HCT116 (cell line): ENCODE measurements around the gene SLC9A9. TPM values are rescaled to one million over a fixed set of nuclear protein-coding genes. Genes with fewer than 3 reads are reported as not detected.

ENCODE experiments used
- ATAC-seq: fragments of 200-7000 bp; cut with Tn5 transposase; 2 replicates; pipeline ENCODE4 v1.9.1; 2020; ENCODE audit warnings: mild to moderate bottlenecking, moderate library complexity
- BruUV-seq: library from RNA; stranded (reverse); fragments of 400-500 nt; replicated peaks from 2 replicates; lab custom pipeline; 2021; lab: Mats Ljungman, UMichigan
- CTCF ChIA-PET: fragments of 300-600 bp; sonication (Branson Sonifier 250); formaldehyde crosslinking; loops from one replicate; lab custom pipeline; 2021; ENCODE audit warnings: antibody characterized with exemption; lab: Charles Lee
- POLR2A ChIA-PET: fragments of 300-600, 350-600 bp; sonication (Branson Sonifier 250); formaldehyde crosslinking; loops from one replicate; lab custom pipeline; 2021; ENCODE audit warnings: antibody characterized with exemption; lab: Charles Lee
- RAD21 ChIA-PET, 2 experiments: fragments of 300-600 bp; sonication (Branson Sonifier 250); formaldehyde crosslinking; loops; one replicate each; lab custom pipeline; 2023; ENCODE audit warnings: low total read pairs in 2 of 2; ENCODE audit not compliant: uncharacterized antibody in 2 of 2, unreplicated experiment in 2 of 2, low non-redundant PET in 1 of 2; lab: Charles Lee
- DNase-seq: peaks from one replicate; pipeline ENCODE4 v3.0.0-alpha.2; 2010; ENCODE audit warnings: low read depth, low spot score
- H2AFZ ChIP-seq: fragments of 200-600 bp; shearing (Covaris generic), sonication (generic); 2 replicates; pipeline ENCODE4 v1.6.1; 2017; ENCODE audit warnings: low read depth, mixed run types, mixed read lengths, antibody characterized with exemption, low read length; ENCODE audit not compliant: poor library complexity, severe bottlenecking
- H3K27ac ChIP-seq: 2 replicates; pipeline ENCODE4 v1.5.1; 2012; ENCODE audit warnings: low read depth, low read length
- H3K27me3 ChIP-seq: fragments of 200-600 bp; sonication (generic); 2 replicates; pipeline ENCODE4 v1.6.1; 2016; ENCODE audit warnings: mixed run types, low read length, mixed read lengths; ENCODE audit not compliant: insufficient read depth
- H3K36me3 ChIP-seq, 2 experiments: fragments of 200-500 bp in 1 of 2; fragments of 200-600 bp in 1 of 2; sonication (Bioruptor generic) in 1 of 2; sonication (generic) in 1 of 2; 2 replicates each; pipeline versions ENCODE4 v1.5.1 to v1.6.1; 2014 to 2016; ENCODE audit warnings: low read length in 2 of 2, inconsistent platforms in 1 of 2, mixed read lengths in 1 of 2, mixed run types in 1 of 2; ENCODE audit not compliant: insufficient read depth in 2 of 2, control insufficient read depth in 1 of 2
- H3K4me1 ChIP-seq, 2 experiments: fragments of 200-600 bp in 1 of 2; sonication (generic) in 1 of 2; 2 replicates each; pipeline versions ENCODE4 v1.5.1 to v1.6.1; 2012 to 2017; ENCODE audit warnings: low read length in 2 of 2, inconsistent platforms in 1 of 2, mild to moderate bottlenecking in 1 of 2, mixed read lengths in 1 of 2, mixed run types in 1 of 2, moderate library complexity in 1 of 2; ENCODE audit not compliant: insufficient read depth in 2 of 2, control insufficient read depth in 1 of 2
- H3K4me2 ChIP-seq: fragments of 200-600 bp; sonication (generic); 2 replicates; pipeline ENCODE4 v1.6.1; 2017; ENCODE audit warnings: mixed run types, low read length, mixed read lengths
- H3K4me3 ChIP-seq, 2 experiments: fragments of 200-600 bp in 1 of 2; sonication (generic) in 1 of 2; replicated peaks in 1 of 2; 2 replicates each; pipeline ENCODE4 v1.5.1; 2011 to 2016; ENCODE audit warnings: low read length in 2 of 2, control low read depth in 1 of 2, low read depth in 1 of 2, mild to moderate bottlenecking in 1 of 2, mixed read lengths in 1 of 2, mixed run types in 1 of 2
- H3K79me2 ChIP-seq: fragments of 200-600 bp; sonication (generic); 2 replicates; pipeline ENCODE4 v1.6.1; 2017; ENCODE audit warnings: mild to moderate bottlenecking, mixed run types, low read length, moderate library complexity, mixed read lengths; ENCODE audit not compliant: insufficient read depth
- H3K9ac ChIP-seq: fragments of 200-600 bp; sonication (generic); 2 replicates; pipeline ENCODE4 v1.6.1; 2016; ENCODE audit warnings: low read length, mixed read lengths
- H3K9me2 ChIP-seq: fragments of 200-600 bp; sonication (generic), shearing (Covaris generic); 2 replicates; pipeline ENCODE4 v1.6.1; 2017; ENCODE audit warnings: mixed run types, mild to moderate bottlenecking, moderate library complexity; ENCODE audit not compliant: insufficient read depth
- H3K9me3 ChIP-seq, 2 experiments: fragments of 200-500 bp in 1 of 2; fragments of 200-600 bp in 1 of 2; sonication (Bioruptor generic) in 1 of 2; sonication (generic) in 1 of 2; 2 replicates each; pipeline ENCODE4 v1.6.1; 2014 to 2017; ENCODE audit warnings: low read length in 2 of 2, mixed read lengths in 2 of 2, inconsistent platforms in 1 of 2, low read depth in 1 of 2, mild to moderate bottlenecking in 1 of 2, mixed run types in 1 of 2, moderate library complexity in 1 of 2; ENCODE audit not compliant: control insufficient read depth in 1 of 2, insufficient read depth in 1 of 2
- H4K20me1 ChIP-seq: fragments of 200-600 bp; sonication (generic), shearing (Covaris generic); 2 replicates; pipeline ENCODE4 v1.6.1; 2017; ENCODE audit warnings: mixed run types, mild to moderate bottlenecking, moderate library complexity; ENCODE audit not compliant: insufficient read depth
- CBX3 ChIP-seq: IDR thresholded peaks from 2 replicates; pipeline ENCODE4 v1.6.1; 2012; ENCODE audit warnings: low read depth
- ELF1 ChIP-seq: IDR thresholded peaks from 2 replicates; pipeline ENCODE4 v1.6.1; 2012; ENCODE audit warnings: low read depth, borderline replicate concordance
- EZH2 ChIP-seq: fragments of 200-600 bp; sonication (generic); IDR thresholded peaks from 2 replicates; pipeline ENCODE4 v1.6.1; 2017; ENCODE audit warnings: antibody characterized with exemption, mixed run types
- EZH2phosphoT487 ChIP-seq: fragments of 200-600 bp; IDR thresholded peaks from 2 replicates; pipeline ENCODE4 v1.6.1; 2018; ENCODE audit warnings: antibody characterized with exemption, borderline replicate concordance
- JUND ChIP-seq: IDR thresholded peaks from 2 replicates; pipeline ENCODE4 v1.6.1; 2012
- MAX ChIP-seq: IDR thresholded peaks from 2 replicates; pipeline ENCODE4 v1.6.1; 2012
- SIN3A ChIP-seq: IDR thresholded peaks from 2 replicates; pipeline ENCODE4 v1.6.1; 2012; ENCODE audit warnings: low read depth
- ZBTB33 ChIP-seq: IDR thresholded peaks from 2 replicates; pipeline ENCODE4 v1.6.1; 2011; ENCODE audit warnings: mild to moderate bottlenecking, low read length, moderate library complexity; ENCODE audit not compliant: insufficient replicate concordance; ENCODE audit errors: extremely low read depth
- ZFX ChIP-seq: fragments of 450-650 bp; IDR thresholded peaks from 2 replicates; pipeline ENCODE4 v1.6.1; 2017
- ZNF274 ChIP-seq: fragments of 200-500 bp; sonication (Bioruptor generic); IDR thresholded peaks from 2 replicates; pipeline ENCODE4 v1.6.1; 2014; ENCODE audit warnings: mild to moderate bottlenecking, low read depth, low read length, inconsistent platforms
- intact Hi-C: fragments of 100-400 bp; cut with micrococcal nuclease; formaldehyde crosslinking; loops from 2 replicates; pipeline ENCODE4 v1.10.0; 2022
- total RNA-seq: library from RNA; stranded (reverse); gene quantifications from one replicate; pipeline ENCODE4 v1.2.1, GENCODE V29; 2021; ENCODE audit not compliant: unreplicated experiment
- TF ChIP-seq, protein P1 (sequence below): IDR thresholded peaks from 2 replicates; pipeline ENCODE4 v1.6.1; 2012

SLC9A9 gene
- total RNA-seq, 1 experiment from 2014 or later = 0.20 TPM

GRCh38 chr3:143265501-143266070, 582.7 kb downstream of the SLC9A9 start:
- H3K4me1 ChIP-seq = no peaks in the 10 kb centered on the region
- BruUV-seq = no TSS peak
- H3K79me2 ChIP-seq = no peaks in the 10 kb centered on the region
- H3K27ac ChIP-seq = no peak overlapping the region
- H3K9ac ChIP-seq = no peak overlapping the region
- ChIA-PET CTCF (no interaction called here), POLR2A (no interaction called here), RAD21 (no interaction called here)
- H3K9me2 ChIP-seq = no peaks in the 10 kb centered on the region
- H2AFZ ChIP-seq = no peak overlapping the region
- no peak overlapping the region for H3K4me3 ChIP-seq
- H3K27me3 ChIP-seq = no peaks in the 10 kb centered on the region
- DNase-seq = no peak
- TF ChIP-seq ZBTB33 (no peak), ELF1 (no peak), ZNF274 (no peak), MAX (no peak)
- no peak overlapping the region for H3K4me2 ChIP-seq
- ATAC-seq = no peak
- H4K20me1 ChIP-seq = no peaks in the 10 kb centered on the region
- H3K36me3 ChIP-seq = no peaks in the 10 kb centered on the region
- intact Hi-C loops = no loop called here
- no peaks in the 10 kb centered on the region for H3K9me3 ChIP-seq

DNA sequence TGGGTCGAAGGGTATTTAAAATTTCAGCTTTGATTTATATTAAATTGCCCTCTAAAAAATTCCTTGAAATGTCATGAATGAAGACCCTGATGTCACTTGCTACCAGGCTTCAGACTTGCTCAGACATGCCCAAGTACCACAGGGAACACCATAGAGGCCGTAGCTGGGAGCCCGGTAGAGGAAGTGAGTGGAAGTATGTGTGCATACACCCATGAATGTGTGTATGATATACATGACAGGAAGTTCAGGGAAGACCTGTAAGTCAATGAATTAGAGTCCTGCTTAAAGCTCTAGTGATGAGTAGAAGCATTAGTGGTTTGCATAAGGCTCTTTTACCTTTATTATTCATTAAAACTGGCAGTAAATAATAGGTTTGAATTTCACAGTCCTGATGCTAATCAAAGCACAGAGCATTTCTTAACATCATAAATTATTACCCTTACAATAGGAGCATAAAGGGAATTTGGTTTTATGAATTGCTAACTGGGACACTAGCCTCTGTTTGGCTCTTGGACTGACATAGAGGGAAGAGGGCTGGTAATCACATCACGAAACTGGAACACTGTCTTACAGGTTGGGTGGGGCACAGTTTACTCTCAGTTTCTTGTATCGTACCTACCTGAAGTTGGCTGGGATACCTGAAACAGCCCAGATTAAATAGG, 584.3 kb downstream of the SLC9A9 start:
- H3K4me1 ChIP-seq = no peaks in the 10 kb centered on the region
- no peaks in the 10 kb centered on the region for H3K79me2 ChIP-seq
- TF ChIP-seq, protein P1, sequence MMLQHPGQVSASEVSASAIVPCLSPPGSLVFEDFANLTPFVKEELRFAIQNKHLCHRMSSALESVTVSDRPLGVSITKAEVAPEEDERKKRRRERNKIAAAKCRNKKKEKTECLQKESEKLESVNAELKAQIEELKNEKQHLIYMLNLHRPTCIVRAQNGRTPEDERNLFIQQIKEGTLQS = no peak
- TF ChIP-seq ZNF274 (no peak), MAX (no peak), EZH2 (no peak), CBX3 (no peak), EZH2phosphoT487 (no peak), ZFX (no peak), SIN3A (no peak), JUND (no peak)
- no TSS peak for BruUV-seq
- RAD21 ChIA-PET = no interaction called here
- no peak overlapping the region for H2AFZ ChIP-seq
- no peaks in the 10 kb centered on the region for H3K36me3 ChIP-seq
- ATAC-seq = no peak
- no peaks in the 10 kb centered on the region for H3K27me3 ChIP-seq
- H3K9ac ChIP-seq = no peak overlapping the region
- H3K27ac ChIP-seq = no peak overlapping the region
- H3K9me2 ChIP-seq = no peaks in the 10 kb centered on the region
- no peak overlapping the region for H3K4me3 ChIP-seq
- no peaks in the 10 kb centered on the region for H3K9me3 ChIP-seq
- CTCF ChIA-PET = no interaction called here
- intact Hi-C loops = no loop called here
- H3K4me2 ChIP-seq = no peak overlapping the region
- no peak for DNase-seq
- H4K20me1 ChIP-seq = no peaks in the 10 kb centered on the region
- POLR2A ChIA-PET = no interaction called here
